Measurements from ENCODE around the gene CHDH.

DNA sequence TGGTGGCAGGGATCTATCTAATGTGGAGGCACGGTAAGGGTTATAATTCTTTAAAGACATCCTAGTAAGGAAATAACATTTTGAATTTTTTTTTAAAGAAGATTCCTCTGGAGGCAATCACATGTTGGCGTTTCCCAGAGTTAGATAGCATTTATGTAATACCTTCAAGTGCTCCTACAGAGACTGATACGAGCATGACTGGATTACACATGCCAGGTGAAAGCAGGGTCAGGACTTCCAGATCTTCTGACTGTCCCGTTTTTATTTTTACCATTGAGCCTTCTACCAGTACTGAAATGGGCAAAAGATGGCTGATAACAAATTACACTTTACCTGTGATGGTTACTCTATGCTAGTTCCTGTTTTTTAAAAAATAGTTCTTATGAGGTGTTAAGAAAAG, 14.0 kb upstream of the CHDH start:
- TF ChIP-seq, protein P1, sequence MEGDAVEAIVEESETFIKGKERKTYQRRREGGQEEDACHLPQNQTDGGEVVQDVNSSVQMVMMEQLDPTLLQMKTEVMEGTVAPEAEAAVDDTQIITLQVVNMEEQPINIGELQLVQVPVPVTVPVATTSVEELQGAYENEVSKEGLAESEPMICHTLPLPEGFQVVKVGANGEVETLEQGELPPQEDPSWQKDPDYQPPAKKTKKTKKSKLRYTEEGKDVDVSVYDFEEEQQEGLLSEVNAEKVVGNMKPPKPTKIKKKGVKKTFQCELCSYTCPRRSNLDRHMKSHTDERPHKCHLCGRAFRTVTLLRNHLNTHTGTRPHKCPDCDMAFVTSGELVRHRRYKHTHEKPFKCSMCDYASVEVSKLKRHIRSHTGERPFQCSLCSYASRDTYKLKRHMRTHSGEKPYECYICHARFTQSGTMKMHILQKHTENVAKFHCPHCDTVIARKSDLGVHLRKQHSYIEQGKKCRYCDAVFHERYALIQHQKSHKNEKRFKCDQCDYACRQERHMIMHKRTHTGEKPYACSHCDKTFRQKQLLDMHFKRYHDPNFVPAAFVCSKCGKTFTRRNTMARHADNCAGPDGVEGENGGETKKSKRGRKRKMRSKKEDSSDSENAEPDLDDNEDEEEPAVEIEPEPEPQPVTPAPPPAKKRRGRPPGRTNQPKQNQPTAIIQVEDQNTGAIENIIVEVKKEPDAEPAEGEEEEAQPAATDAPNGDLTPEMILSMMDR (IDR thresholded peaks at IDR 0.05), result no peak
- TF ChIP-seq EP300 (IDR thresholded peaks at IDR 0.05) (no peak), POLR2A (IDR thresholded peaks at IDR 0.05) (no peak)
